ENCODE data around the gene CHST3.

GRCh38 chr10:71999360-72000072 is 35.3 kb downstream of the CHST3 start:
- TF ChIP-seq POLR2AphosphoS5 (IDR thresholded peaks at IDR 0.05; ENCODE audit: low read depth, low read length) (no peak), POLR2A (IDR thresholded peaks at IDR 0.05; ENCODE audit: low read depth, low read length) (no peak), PAX5 (IDR thresholded peaks at IDR 0.05; ENCODE audit: insufficient read depth, low read length, severe bottlenecking) (no peak), TAF1 (IDR thresholded peaks at IDR 0.05; ENCODE audit: low read depth, low read length) (no peak), SPI1 (IDR thresholded peaks at IDR 0.05; ENCODE audit: low read depth, low read length) (no peak), POU2F2 (IDR thresholded peaks at IDR 0.05; ENCODE audit: low read depth, low read length) (no peak)
